ENCODE measurements around the gene GFRA3. TPM values are rescaled to one million over a fixed set of nuclear protein-coding genes. Genes with fewer than 3 reads are reported as not detected.
"Not testable (repeated sequence)": the region's sequence is repeated elsewhere in the genome, so short reads cannot be mapped to it uniquely, and the experiment has no call there.

Gene GFRA3
- 3.2 TPM for polyA plus RNA-seq (ENCODE audit: insufficient read length)
- long read RNA-seq, donor 1, partial matches to known transcripts = 0 of 3 reads
- long read RNA-seq, donor 1, other reads (novel, unspliced or antisense) = 0 of 3 reads
- long read RNA-seq, donor 2 = 0 reads
- long read RNA-seq, donor 3 = 0 reads
- long read RNA-seq, donor 4, partial matches to known transcripts = 0 of 1 reads
- long read RNA-seq, donor 4, other reads (novel, unspliced or antisense) = 0 of 1 reads
- long read RNA-seq, donor 5 = 0 reads
- long read RNA-seq, donor 6, partial matches to known transcripts = 0 of 2 reads
- long read RNA-seq, donor 6, other reads (novel, unspliced or antisense) = 0 of 2 reads
- long read RNA-seq, donor 7, partial matches to known transcripts = 0 of 1 reads
- long read RNA-seq, donor 7, other reads (novel, unspliced or antisense) = 0 of 1 reads
- long read RNA-seq, donor 8, partial matches to known transcripts = 0 of 1 reads
- long read RNA-seq, donor 8, other reads (novel, unspliced or antisense) = 0 of 1 reads

- peak; percentile 31 for DNase-seq
Observed at GRCh38 chr5:138274189-138274853, at the start of gene GFRA3. TSS of gene GFRA3 (minus strand) at chr5:138274621. CDS start at chr5:138274424, 197 bp downstream.

GRCh38 chr5:138318211-138318610, 43.8 kb upstream of the GFRA3 start:
- not testable (repeated sequence) for DNase-seq

GRCh38 chr5:138316355-138316754, 41.9 kb upstream of the GFRA3 start:
- no peak for DNase-seq

GRCh38 chr5:138315751-138316278, 41.4 kb upstream of the GFRA3 start:
- DNase-seq = no peak

- DNase-seq = no peak
Observed at GRCh38 chr5:138305797-138306196, 31.4 kb upstream of the GFRA3 start.

GRCh38 chr5:138303372-138303771, 29.0 kb upstream of the GFRA3 start:
- DNase-seq = no peak

- DNase-seq = no peak
Observed at GRCh38 chr5:138289296-138289695, 14.9 kb upstream of the GFRA3 start.

- no peak for DNase-seq
Observed at GRCh38 chr5:138287246-138287645, 12.8 kb upstream of the GFRA3 start.

- DNase-seq = peak; percentile 48
Observed at GRCh38 chr5:138282920-138283742, 8.7 kb upstream of the GFRA3 start.

GRCh38 chr5:138280915-138281314, 6.5 kb upstream of the GFRA3 start:
- no peak for DNase-seq

- DNase-seq = no peak
Observed at GRCh38 chr5:138276402-138277054, 2.1 kb upstream of the GFRA3 start.

GRCh38 chr5:138275895-138276294, 1.5 kb upstream of the GFRA3 start:
- no peak for DNase-seq

- DNase-seq = peak; percentile 24
Observed at GRCh38 chr5:138275379-138275782, 960 bp upstream of the GFRA3 start.

- DNase-seq = no peak
Observed at GRCh38 chr5:138273834-138274188, 610 bp downstream of the GFRA3 start.

GRCh38 chr5:138272681-138273080, 1.7 kb downstream of the GFRA3 start:
- DNase-seq = no peak

GRCh38 chr5:138271281-138271680, 3.1 kb downstream of the GFRA3 start:
- DNase-seq = no peak

GRCh38 chr5:138264183-138264582, 10.2 kb downstream of the GFRA3 start:
- no peak for DNase-seq

GRCh38 chr5:138263581-138263980, 10.8 kb downstream of the GFRA3 start:
- DNase-seq = no peak

GRCh38 chr5:138258704-138259292, 15.6 kb downstream of the GFRA3 start:
- no peak for DNase-seq

- DNase-seq = no peak
Observed at GRCh38 chr5:138257583-138257982, 16.8 kb downstream of the GFRA3 start.

- DNase-seq = no peak
Observed at GRCh38 chr5:138252944-138253343, 21.5 kb downstream of the GFRA3 start.
